PC-9 (cell line): Measurements from ENCODE around the gene SIAE. TPM values are rescaled to one million over a fixed set of nuclear protein-coding genes. Genes with fewer than 3 reads are reported as not detected.

Experiments used
- BruUV-seq: library from RNA; stranded (reverse); fragments of 400-500 nt; replicated peaks from 2 replicates; lab custom pipeline; 2021; lab: Mats Ljungman, UMichigan
- CTCF ChIA-PET: fragments of 300-600 bp; sonication (Branson Sonifier 250); formaldehyde crosslinking; loops from one replicate; lab custom pipeline; 2022; ENCODE audit warnings: antibody characterized with exemption; lab: Charles Lee
- POLR2A ChIA-PET: fragments of 300-600 bp; sonication (Branson Sonifier 250); formaldehyde crosslinking; loops from one replicate; lab custom pipeline; 2022; ENCODE audit warnings: antibody characterized with exemption; ENCODE audit not compliant: unreplicated experiment; lab: Charles Lee
- DNase-seq, 2 experiments: peaks; one replicate each; pipeline versions ENCODE4 v3.0.0 to v3.0.0-alpha.2; 2015 to 2022; ENCODE audit warnings: mixed read lengths in 1 of 2
- H2AFZ ChIP-seq: fragments of 200-600 bp; sonication (generic); 2 replicates; pipeline ENCODE4 v1.8.1; 2017; ENCODE audit warnings: antibody characterized with exemption
- H3F3A ChIP-seq: fragments of 200-600 bp; sonication (generic); 2 replicates; pipeline ENCODE4 v1.8.1; 2017; ENCODE audit warnings: antibody characterized with exemption, mild to moderate bottlenecking, low read depth; ENCODE audit not compliant: insufficient read depth
- H3K27ac ChIP-seq: fragments of 200-600 bp; sonication (generic); 2 replicates; pipeline ENCODE4 v1.6.1; 2016; ENCODE audit warnings: mixed run types
- H3K27me3 ChIP-seq: fragments of 200-600 bp; sonication (generic); 2 replicates; pipeline ENCODE4 v1.6.1; 2016; ENCODE audit warnings: low read depth, mixed run types; ENCODE audit not compliant: insufficient read depth
- H3K36me3 ChIP-seq: fragments of 200-600 bp; sonication (generic); 2 replicates; pipeline ENCODE4 v1.6.1; 2016; ENCODE audit warnings: low read depth, mixed run types
- H3K4me1 ChIP-seq: fragments of 200-600 bp; sonication (generic); replicated peaks from 2 replicates; pipeline ENCODE4 v1.6.1; 2016; ENCODE audit warnings: mixed run types; ENCODE audit not compliant: insufficient read depth
- H3K4me2 ChIP-seq: fragments of 200-600 bp; sonication (generic); 2 replicates; pipeline ENCODE4 v1.6.1; 2017; ENCODE audit warnings: mixed run types
- H3K4me3 ChIP-seq: fragments of 200-600 bp; sonication (generic); 2 replicates; pipeline ENCODE4 v1.6.1; 2016; ENCODE audit warnings: mixed run types
- H3K79me2 ChIP-seq: fragments of 200-600 bp; sonication (generic); 2 replicates; pipeline ENCODE4 v1.6.1; 2017; ENCODE audit warnings: low read depth, mixed run types
- H3K9me2 ChIP-seq: fragments of 200-600 bp; sonication (generic); 2 replicates; pipeline ENCODE4 v1.8.1; 2017; ENCODE audit warnings: mild to moderate bottlenecking; ENCODE audit not compliant: insufficient read depth
- H3K9me3 ChIP-seq: fragments of 200-600 bp; sonication (generic); 2 replicates; pipeline ENCODE4 v1.8.1; 2016; ENCODE audit warnings: low read depth; ENCODE audit not compliant: insufficient read depth
- H4K20me1 ChIP-seq: fragments of 200-600 bp; sonication (generic); 2 replicates; pipeline ENCODE4 v1.8.1; 2017; ENCODE audit not compliant: insufficient read depth
- EZH2 ChIP-seq: fragments of 200-600 bp; sonication (generic); IDR thresholded peaks from 2 replicates; pipeline ENCODE4 v1.8.0; 2017; ENCODE audit warnings: antibody characterized with exemption, low read depth
- intact Hi-C: fragments of 100-400 bp; cut with micrococcal nuclease; formaldehyde crosslinking; loops from one replicate; pipeline ENCODE4 v1.10.0; 2022; ENCODE audit not compliant: unreplicated experiment
- total RNA-seq: library from RNA; stranded (reverse); gene quantifications from 2 replicates; pipeline ENCODE4 v1.2.3, GENCODE V29; 2021
- TF ChIP-seq, protein P1 (sequence below): fragments of 200-600 bp; sonication (generic); conservative IDR thresholded peaks from 2 replicates; pipeline ENCODE4 v1.6.1; 2017; ENCODE audit warnings: mixed run types, antibody characterized with exemption, mild to moderate bottlenecking, moderate library complexity

The SIAE gene
- total RNA-seq, 1 experiment from 2014 or later, result 29.2 TPM

DNA sequence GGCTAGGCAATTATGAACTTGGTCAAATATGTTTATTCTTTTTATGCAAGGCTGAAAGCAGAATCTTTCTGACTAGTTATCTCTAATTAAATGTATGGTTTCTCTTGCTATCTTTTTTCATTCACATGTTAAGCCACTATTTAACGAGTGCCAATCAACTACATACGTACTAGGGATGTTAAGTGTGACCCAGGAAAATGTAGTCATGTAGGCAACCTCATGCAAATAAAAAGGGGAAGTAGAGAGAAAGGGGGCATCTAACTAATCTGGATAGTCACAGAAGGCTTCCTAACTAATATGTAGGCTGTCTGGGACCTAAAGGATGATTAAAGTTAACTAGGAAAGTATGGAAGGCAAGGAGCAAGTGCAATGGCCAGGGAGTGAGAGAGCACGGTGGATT lies 27.4 kb downstream of the SIAE start:
- H3K4me2 ChIP-seq, result no peak overlapping the region
- no peaks in the 10 kb centered on the region for H3F3A ChIP-seq
- no peak overlapping the region for H3K4me3 ChIP-seq
- no peaks in the 10 kb centered on the region for H3K9me2 ChIP-seq
- intact Hi-C loops, result no loop called here
- no peak overlapping the region for H2AFZ ChIP-seq
- ChIA-PET CTCF (no interaction called here), POLR2A (no interaction called here)
- H3K36me3 ChIP-seq, result no peaks in the 10 kb centered on the region
- H3K79me2 ChIP-seq, result no peaks in the 10 kb centered on the region
- H3K27me3 ChIP-seq, result no peaks in the 10 kb centered on the region
- no peak overlapping the region for H3K27ac ChIP-seq
- H4K20me1 ChIP-seq, result no peaks in the 10 kb centered on the region
- BruUV-seq, result no TSS peak
- H3K4me1 ChIP-seq, result no peaks in the 10 kb centered on the region
- no peak for TF ChIP-seq EZH2
- TF ChIP-seq, protein P1, sequence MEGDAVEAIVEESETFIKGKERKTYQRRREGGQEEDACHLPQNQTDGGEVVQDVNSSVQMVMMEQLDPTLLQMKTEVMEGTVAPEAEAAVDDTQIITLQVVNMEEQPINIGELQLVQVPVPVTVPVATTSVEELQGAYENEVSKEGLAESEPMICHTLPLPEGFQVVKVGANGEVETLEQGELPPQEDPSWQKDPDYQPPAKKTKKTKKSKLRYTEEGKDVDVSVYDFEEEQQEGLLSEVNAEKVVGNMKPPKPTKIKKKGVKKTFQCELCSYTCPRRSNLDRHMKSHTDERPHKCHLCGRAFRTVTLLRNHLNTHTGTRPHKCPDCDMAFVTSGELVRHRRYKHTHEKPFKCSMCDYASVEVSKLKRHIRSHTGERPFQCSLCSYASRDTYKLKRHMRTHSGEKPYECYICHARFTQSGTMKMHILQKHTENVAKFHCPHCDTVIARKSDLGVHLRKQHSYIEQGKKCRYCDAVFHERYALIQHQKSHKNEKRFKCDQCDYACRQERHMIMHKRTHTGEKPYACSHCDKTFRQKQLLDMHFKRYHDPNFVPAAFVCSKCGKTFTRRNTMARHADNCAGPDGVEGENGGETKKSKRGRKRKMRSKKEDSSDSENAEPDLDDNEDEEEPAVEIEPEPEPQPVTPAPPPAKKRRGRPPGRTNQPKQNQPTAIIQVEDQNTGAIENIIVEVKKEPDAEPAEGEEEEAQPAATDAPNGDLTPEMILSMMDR, result no peak
- DNase-seq, result no peak
- H3K9me3 ChIP-seq, result no peaks in the 10 kb centered on the region

DNA sequence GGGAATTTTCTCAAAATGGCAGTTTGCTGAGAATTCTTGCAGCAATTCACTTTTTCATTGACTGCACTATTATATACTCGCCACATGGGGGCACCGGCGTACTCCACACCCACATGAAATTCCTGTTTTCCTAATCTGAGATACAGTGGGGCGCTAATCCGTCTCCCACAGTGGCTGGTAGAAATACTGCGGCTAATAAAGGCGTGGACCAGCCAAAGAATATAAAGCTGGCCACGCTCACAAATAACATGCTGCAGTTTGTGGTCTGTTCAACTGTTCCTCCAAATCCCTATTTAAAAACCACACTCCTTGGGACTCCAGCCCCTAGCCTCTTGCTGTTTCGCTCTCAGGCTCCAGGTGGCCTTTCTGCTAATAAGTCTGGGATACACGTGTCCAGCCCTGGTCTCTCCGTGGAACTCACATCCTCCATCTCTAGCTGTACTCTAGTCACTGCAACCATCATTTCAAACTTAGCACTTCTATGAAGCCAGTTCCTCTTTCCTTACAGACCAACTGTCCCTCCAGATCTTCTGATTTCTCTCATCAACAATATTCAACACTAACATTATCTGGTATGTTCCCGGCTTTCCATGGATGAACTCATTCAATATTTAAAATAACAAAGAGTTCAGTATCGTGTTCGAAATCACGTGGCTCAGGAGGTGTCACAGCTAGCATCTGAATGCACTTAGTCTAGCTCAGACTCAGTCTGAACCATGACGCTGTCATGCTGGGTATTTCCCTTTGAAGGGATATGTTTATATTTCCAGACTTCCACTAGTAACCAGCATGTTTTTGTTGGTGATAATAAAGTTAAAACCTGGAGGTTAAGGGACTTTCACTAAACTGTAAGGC lies 28.9 kb downstream of the SIAE start:
- Histone ChIP-seq H2AFZ (no peak overlapping the region), H3K9me3 (no peaks in the 10 kb centered on the region), H3K4me1 (no peaks in the 10 kb centered on the region), H4K20me1 (no peaks in the 10 kb centered on the region; the same call in 1 of the 2 replicates), H3K79me2 (no peaks in the 10 kb centered on the region), H3K36me3 (no peaks in the 10 kb centered on the region), H3K27ac (no peak overlapping the region), H3K9me2 (no peaks in the 10 kb centered on the region), H3K4me3 (no peak overlapping the region), H3K4me2 (no peak overlapping the region), H3F3A (no peaks in the 10 kb centered on the region), H3K27me3 (no peaks in the 10 kb centered on the region)
- BruUV-seq, result no TSS peak
- intact Hi-C loops, result loop anchor here (1.0 kb wide), 1 partner anchor 193 kb away; no protein-coding TSS in a partner anchor
- DNase-seq, result peak; percentile 44 to 53
- CTCF ChIA-PET, result interaction anchor here (0.6 to 0.8 kb wide), 2 partner anchors 192 to 232 kb away, joined by 3 to 5 read pairs; no protein-coding TSS in a partner anchor
- TF ChIP-seq, protein P1, result peak; percentile 87
- no peak for TF ChIP-seq EZH2
- POLR2A ChIA-PET, result no interaction called here

DNA sequence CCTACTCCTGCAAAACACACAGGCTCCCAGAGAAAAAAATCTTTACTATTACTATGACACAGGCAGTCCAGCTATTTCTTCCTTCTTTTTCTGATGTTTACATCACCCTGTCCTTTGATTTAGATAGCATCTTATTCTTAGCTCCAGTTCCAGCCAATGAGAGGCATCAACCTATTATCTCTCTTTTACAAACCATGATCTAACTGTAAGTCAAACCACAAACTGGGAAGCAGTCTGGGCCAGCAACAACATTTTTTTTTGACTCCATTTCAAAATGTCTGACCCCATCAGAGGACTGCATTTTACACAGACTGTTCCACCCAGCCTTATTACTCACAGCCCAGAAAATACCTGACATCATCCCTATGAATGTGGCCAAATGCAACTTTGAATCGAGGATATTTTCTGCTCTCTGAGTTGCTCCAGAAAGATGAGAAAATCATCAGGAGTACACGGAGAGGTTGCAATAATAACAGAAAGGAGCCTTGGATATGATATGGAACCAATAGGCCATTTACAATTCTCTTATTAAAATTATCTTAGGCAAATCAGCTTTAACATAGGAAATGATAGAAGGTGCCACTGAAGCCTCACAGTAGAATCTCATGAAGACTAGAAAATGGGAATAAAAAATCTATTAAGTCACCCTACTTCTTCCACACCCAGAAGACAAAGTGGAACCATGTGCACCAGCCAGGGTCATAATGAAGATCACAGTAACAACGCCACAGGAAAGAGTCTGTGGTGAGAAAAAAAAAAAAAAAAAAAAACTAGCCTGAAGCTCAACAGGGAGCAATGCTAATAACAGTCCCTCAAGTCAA lies 29.7 kb downstream of the SIAE start:
- Histone ChIP-seq H3K4me3 (no peak overlapping the region), H3K36me3 (no peaks in the 10 kb centered on the region), H3K79me2 (no peaks in the 10 kb centered on the region), H3K9me3 (no peaks in the 10 kb centered on the region), H2AFZ (no peak overlapping the region), H4K20me1 (no peaks in the 10 kb centered on the region; the same call in 1 of the 2 replicates), H3K27ac (no peak overlapping the region), H3K27me3 (no peaks in the 10 kb centered on the region), H3K4me1 (no peaks in the 10 kb centered on the region), H3K9me2 (no peaks in the 10 kb centered on the region), H3F3A (no peaks in the 10 kb centered on the region; the same call in 1 of the 2 replicates), H3K4me2 (no peak overlapping the region)
- POLR2A ChIA-PET, result no interaction called here
- intact Hi-C loops, result loop anchor here (1.0 kb wide), 1 partner anchor 193 kb away; no protein-coding TSS in a partner anchor
- CTCF ChIA-PET, result interaction anchor here (0.6 kb wide), 1 partner anchor 233 kb away, joined by 3 read pairs; no protein-coding TSS in a partner anchor
- DNase-seq, result no peak
- no TSS peak for BruUV-seq
- TF ChIP-seq EZH2, result no peak
- TF ChIP-seq, protein P1, result no peak
